ENCODE measurements around the gene THY1.

THY1 gene

GRCh38 chr11:119375337-119376196, 47.4 kb downstream of the THY1 start:
- H3K9me3 ChIP-seq (ENCODE audit: control insufficient read depth, insufficient read depth, low read length), result no peaks in the 10 kb centered on the region
- H3K4me2 ChIP-seq (ENCODE audit: low read length), result no peak overlapping the region
- H3K9me2 ChIP-seq (replicated peaks; ENCODE audit: control insufficient read depth, low read length), result no peaks in the 10 kb centered on the region
- H3K4me1 ChIP-seq (ENCODE audit: control insufficient read depth, low read length), result peaks cover 66% of the 10 kb centered on the region
- H3K27ac ChIP-seq (ENCODE audit: low read depth, low read length), result no peak overlapping the region
- no peaks in the 10 kb centered on the region for H4K20me1 ChIP-seq (ENCODE audit: control insufficient read depth, insufficient read depth, low read depth, low read length)
- TF ChIP-seq, protein P1, sequence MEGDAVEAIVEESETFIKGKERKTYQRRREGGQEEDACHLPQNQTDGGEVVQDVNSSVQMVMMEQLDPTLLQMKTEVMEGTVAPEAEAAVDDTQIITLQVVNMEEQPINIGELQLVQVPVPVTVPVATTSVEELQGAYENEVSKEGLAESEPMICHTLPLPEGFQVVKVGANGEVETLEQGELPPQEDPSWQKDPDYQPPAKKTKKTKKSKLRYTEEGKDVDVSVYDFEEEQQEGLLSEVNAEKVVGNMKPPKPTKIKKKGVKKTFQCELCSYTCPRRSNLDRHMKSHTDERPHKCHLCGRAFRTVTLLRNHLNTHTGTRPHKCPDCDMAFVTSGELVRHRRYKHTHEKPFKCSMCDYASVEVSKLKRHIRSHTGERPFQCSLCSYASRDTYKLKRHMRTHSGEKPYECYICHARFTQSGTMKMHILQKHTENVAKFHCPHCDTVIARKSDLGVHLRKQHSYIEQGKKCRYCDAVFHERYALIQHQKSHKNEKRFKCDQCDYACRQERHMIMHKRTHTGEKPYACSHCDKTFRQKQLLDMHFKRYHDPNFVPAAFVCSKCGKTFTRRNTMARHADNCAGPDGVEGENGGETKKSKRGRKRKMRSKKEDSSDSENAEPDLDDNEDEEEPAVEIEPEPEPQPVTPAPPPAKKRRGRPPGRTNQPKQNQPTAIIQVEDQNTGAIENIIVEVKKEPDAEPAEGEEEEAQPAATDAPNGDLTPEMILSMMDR (IDR thresholded peaks at IDR 0.05; ENCODE audit: low read depth, low read length, poor library complexity, severe bottlenecking), result no peak
- no peak for TF ChIP-seq EZH2phosphoT487 (IDR thresholded peaks at IDR 0.05; ENCODE audit: borderline replicate concordance, low read length)
- H3F3A ChIP-seq (ENCODE audit: control insufficient read depth, insufficient read depth), result peaks cover 8% of the 10 kb centered on the region; the same call in 1 of the 2 replicates
- H3K36me3 ChIP-seq (ENCODE audit: control insufficient read depth, low read length), result no peaks in the 10 kb centered on the region
- no peak overlapping the region for H3K4me3 ChIP-seq (ENCODE audit: low read length)
- H3K27me3 ChIP-seq (ENCODE audit: control insufficient read depth, low read length), result peaks cover under 1% of the 10 kb centered on the region; the same call in 1 of the 2 replicates
- no peaks in the 10 kb centered on the region for H3K79me2 ChIP-seq (ENCODE audit: control insufficient read depth, low read length)

DNA sequence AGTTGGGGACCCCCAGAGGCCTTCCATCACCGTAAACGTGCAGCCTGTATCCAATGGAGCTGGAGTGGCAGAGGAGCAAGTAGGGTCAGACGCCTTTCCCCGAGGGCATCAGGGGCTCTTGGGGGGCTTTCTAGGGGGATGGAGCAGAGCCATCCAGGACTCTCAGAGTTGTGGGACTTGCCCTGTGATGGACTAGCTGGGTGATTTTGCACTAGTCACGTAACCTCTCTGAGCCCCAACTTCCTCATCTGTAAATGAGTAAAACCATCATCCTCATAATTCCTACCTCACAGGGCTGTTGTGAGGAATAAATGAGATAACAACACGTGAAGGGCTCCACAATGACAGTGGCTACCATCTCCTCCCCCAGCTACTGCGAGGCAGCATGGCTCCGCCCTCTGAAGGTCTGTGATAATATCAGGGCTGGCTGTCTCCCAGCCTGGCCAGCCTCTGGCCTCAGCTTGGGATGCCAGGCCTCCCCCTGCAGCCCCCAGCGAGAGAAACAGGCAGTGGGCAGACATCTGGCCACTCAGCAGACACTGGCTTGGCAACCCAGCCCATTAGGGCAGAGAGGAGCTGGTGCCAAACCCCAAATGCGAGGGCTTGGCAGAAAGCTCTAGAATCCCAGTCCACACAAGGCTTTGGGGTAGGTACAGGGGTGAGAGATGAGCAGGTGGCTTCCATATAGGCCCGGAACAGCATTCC, 48.2 kb downstream of the THY1 start:
- Histone ChIP-seq H3K79me2 (ENCODE audit: control insufficient read depth, low read length) (no peaks in the 10 kb centered on the region), H3K9me3 (ENCODE audit: control insufficient read depth, insufficient read depth, low read length) (no peaks in the 10 kb centered on the region), H3K27ac (ENCODE audit: low read depth, low read length) (no peak overlapping the region), H3K36me3 (ENCODE audit: control insufficient read depth, low read length) (no peaks in the 10 kb centered on the region), H3K4me2 (ENCODE audit: low read length) (no peak overlapping the region), H3F3A (ENCODE audit: control insufficient read depth, insufficient read depth) (peaks cover 8% of the 10 kb centered on the region; the same call in 1 of the 2 replicates), H3K9me2 (replicated peaks; ENCODE audit: control insufficient read depth, low read length) (no peaks in the 10 kb centered on the region), H3K27me3 (ENCODE audit: control insufficient read depth, low read length) (no peaks in the 10 kb centered on the region), H3K4me1 (ENCODE audit: control insufficient read depth, low read length) (peaks cover 72% of the 10 kb centered on the region), H4K20me1 (ENCODE audit: control insufficient read depth, insufficient read depth, low read depth, low read length) (no peaks in the 10 kb centered on the region), H3K4me3 (ENCODE audit: low read length) (no peak overlapping the region)
- TF ChIP-seq, protein P1 (IDR thresholded peaks at IDR 0.05; ENCODE audit: low read depth, low read length, poor library complexity, severe bottlenecking), result no peak
- no peak for TF ChIP-seq EZH2phosphoT487 (IDR thresholded peaks at IDR 0.05; ENCODE audit: borderline replicate concordance, low read length)

DNA sequence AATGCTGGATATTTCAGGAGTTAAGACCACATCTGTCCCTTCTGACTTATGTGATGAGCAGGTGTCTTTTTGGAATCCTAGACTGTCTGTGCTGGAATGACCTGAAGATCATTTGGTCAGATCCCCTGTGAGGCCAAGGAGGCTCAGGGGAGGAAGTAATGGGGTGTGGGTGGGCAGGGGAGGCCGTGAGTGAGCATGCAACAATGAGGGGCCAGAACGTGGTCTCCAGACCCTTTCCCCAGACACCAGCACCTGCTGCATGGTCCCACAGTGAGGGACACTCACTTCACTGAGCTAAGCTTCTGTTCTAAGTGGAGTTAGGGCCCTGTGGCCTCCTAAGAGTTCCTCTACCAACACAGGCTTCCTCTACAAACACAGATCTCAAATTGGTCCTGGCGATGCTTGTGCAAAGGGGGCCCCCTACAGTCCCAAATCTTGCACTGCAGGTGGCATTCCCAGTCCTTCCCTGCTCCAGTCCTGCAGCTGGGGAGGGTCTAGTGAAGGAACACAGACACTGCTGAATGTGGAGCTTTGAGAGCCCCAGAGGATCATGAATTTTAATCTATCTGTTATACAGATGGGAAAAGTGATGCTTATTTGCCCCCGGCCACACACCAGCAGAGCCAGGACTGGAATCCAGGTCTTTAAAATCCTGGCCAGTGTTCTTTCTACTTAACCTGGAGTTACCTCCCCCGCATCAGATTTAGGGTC, 48.9 kb downstream of the THY1 start:
- Histone ChIP-seq H3K79me2 (ENCODE audit: control insufficient read depth, low read length) (no peaks in the 10 kb centered on the region), H3K4me3 (ENCODE audit: low read length) (peak overlapping the region; percentile 20; the same call in 1 of the 2 replicates), H3K4me2 (ENCODE audit: low read length) (peak overlapping the region; percentile 51), H3K36me3 (ENCODE audit: control insufficient read depth, low read length) (no peaks in the 10 kb centered on the region), H3K27me3 (ENCODE audit: control insufficient read depth, low read length) (no peaks in the 10 kb centered on the region), H3K9me2 (replicated peaks; ENCODE audit: control insufficient read depth, low read length) (no peaks in the 10 kb centered on the region), H3K4me1 (ENCODE audit: control insufficient read depth, low read length) (peaks cover 76% of the 10 kb centered on the region), H3K9me3 (ENCODE audit: control insufficient read depth, insufficient read depth, low read length) (no peaks in the 10 kb centered on the region), H3F3A (ENCODE audit: control insufficient read depth, insufficient read depth) (0 out of 2 replicates have a peak, but pooled peaks cover 3% of the 10 kb centered on the region), H3K27ac (ENCODE audit: low read depth, low read length) (peak overlapping the region; percentile 31; the same call in 1 of the 2 replicates), H4K20me1 (ENCODE audit: control insufficient read depth, insufficient read depth, low read depth, low read length) (no peaks in the 10 kb centered on the region)
- no peak for TF ChIP-seq EZH2phosphoT487 (IDR thresholded peaks at IDR 0.05; ENCODE audit: borderline replicate concordance, low read length)
- TF ChIP-seq, protein P1 (IDR thresholded peaks at IDR 0.05; ENCODE audit: low read depth, low read length, poor library complexity, severe bottlenecking), result peak; percentile 97

Measured in DOHH2 (cell line).